ENCODE data around the gene PCCA. TPM values are rescaled to one million over a fixed set of nuclear protein-coding genes. Genes with fewer than 3 reads are reported as not detected.

PCCA gene
- polyA plus RNA-seq, 1 of the 3 experiments (the other 2 are of a cell fraction): 7.3 TPM

GRCh38 chr13:100544866-100545683 is 456.2 kb downstream of the PCCA start:
- H3K27me3 ChIP-seq (ENCODE audit: insufficient read depth): no peaks in the 10 kb centered on the region
- H3K9ac ChIP-seq: no peak overlapping the region
- WGBS (ENCODE audit: low lambda C conversion rate): 91% methylated on average over 12 of the region's 22 CpGs
- H3K4me3 ChIP-seq (ENCODE audit: low read depth in 2 of 2, low read length in 1 of 2): no peak overlapping the region
- H3K9me2 ChIP-seq: no peaks in the 10 kb centered on the region
- no peaks in the 10 kb centered on the region for H3K36me3 ChIP-seq (replicated peaks in 1 of 2; ENCODE audit: control insufficient read depth in 1 of 2, insufficient read depth in 2 of 2, low read length in 1 of 2)
- no peaks in the 10 kb centered on the region for H4K20me1 ChIP-seq (ENCODE audit: insufficient read depth)
- H3K9me3 ChIP-seq: no peaks in the 10 kb centered on the region
- no peak overlapping the region for H3K4me2 ChIP-seq
- H3K27ac ChIP-seq (ENCODE audit: low read depth in 2 of 2, low read length in 1 of 2): no peak overlapping the region
- ChIA-PET POLR2A (no interaction called here), CTCF (interaction anchor here (1.0 kb wide), 1 partner anchor 30 kb away, joined by 3 read pairs; no protein-coding TSS in a partner anchor)
- peaks cover 0 to 25% of the 10 kb centered on the region in 2 experiments; a peak in 2 of 4 replicates for H3K4me1 ChIP-seq (ENCODE audit: control insufficient read depth in 1 of 2, insufficient read depth in 2 of 2, low read depth in 1 of 2, low read length in 1 of 2)
- H3K79me2 ChIP-seq (ENCODE audit: insufficient read depth): no peaks in the 10 kb centered on the region
- no peak overlapping the region for H2AFZ ChIP-seq (ENCODE audit: low read depth)
- no peak for DNase-seq
- H3F3A ChIP-seq (replicated peaks; ENCODE audit: insufficient read depth): no peaks in the 10 kb centered on the region
- TF ChIP-seq USF1 (IDR thresholded peaks at IDR 0.05; ENCODE audit: borderline replicate concordance, low read depth) (no peak), NRF1 (IDR thresholded peaks at IDR 0.05; ENCODE audit: low read depth, low read length) (no peak), CHD2 (IDR thresholded peaks at IDR 0.05; ENCODE audit: low read length, partially characterized antibody) (no peak), TEAD4 (IDR thresholded peaks at IDR 0.05; ENCODE audit: borderline replicate concordance, insufficient read depth) (no peak), IRF3 (IDR thresholded peaks at IDR 0.05; ENCODE audit: low read depth, low read length) (no peak), MXI1 (IDR thresholded peaks at IDR 0.05; ENCODE audit: low read depth, low read length) (no peak), MAX (IDR thresholded peaks at IDR 0.05; ENCODE audit: low read depth) (no peak), FOXM1 (IDR thresholded peaks at IDR 0.05; ENCODE audit: low read depth) (no peak), SMC3 (IDR thresholded peaks at IDR 0.05; ENCODE audit: low read depth, low read length) (no peak), SIN3A (IDR thresholded peaks at IDR 0.05; ENCODE audit: borderline replicate concordance, low read depth, low read length) (no peak)

DNA sequence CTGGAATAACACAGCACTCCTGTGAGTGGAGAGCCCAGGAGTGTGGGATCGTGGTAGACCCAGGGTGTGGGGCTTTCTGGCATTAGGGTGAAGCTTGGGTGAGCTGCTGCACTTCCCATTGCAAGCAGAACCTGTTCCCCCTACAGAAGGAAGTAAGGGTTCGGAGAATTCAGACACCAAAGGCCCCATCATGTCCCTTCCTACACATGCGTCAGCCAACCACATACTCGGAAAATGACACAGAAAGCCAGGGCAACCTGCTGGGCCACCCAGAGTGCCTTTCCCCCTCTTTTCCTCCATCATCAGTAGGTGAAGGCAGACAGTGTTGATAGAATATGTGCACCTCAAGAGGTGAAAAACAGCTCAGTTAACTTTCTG is 456.8 kb downstream of the PCCA start:
- H3K4me2 ChIP-seq: no peak overlapping the region
- H3K9ac ChIP-seq: no peak overlapping the region
- H4K20me1 ChIP-seq (ENCODE audit: insufficient read depth): no peaks in the 10 kb centered on the region
- no peaks in the 10 kb centered on the region for H3K36me3 ChIP-seq (replicated peaks in 1 of 2; ENCODE audit: control insufficient read depth in 1 of 2, insufficient read depth in 2 of 2, low read length in 1 of 2)
- ChIA-PET POLR2A (no interaction called here), CTCF (interaction anchor here (0.6 to 1.0 kb wide), 2 partner anchors 31 to 266 kb away, joined by 3 read pairs; no protein-coding TSS in a partner anchor)
- no peak overlapping the region for H3K4me3 ChIP-seq (ENCODE audit: low read depth in 2 of 2, low read length in 1 of 2)
- H3K4me1 ChIP-seq (ENCODE audit: control insufficient read depth in 1 of 2, insufficient read depth in 2 of 2, low read depth in 1 of 2, low read length in 1 of 2): peaks cover 0 to 25% of the 10 kb centered on the region in 2 experiments; a peak in 2 of 4 replicates
- no peaks in the 10 kb centered on the region for H3K27me3 ChIP-seq (ENCODE audit: insufficient read depth)
- WGBS (ENCODE audit: low lambda C conversion rate): 97% methylated on average over 4 of the region's 4 CpGs
- H2AFZ ChIP-seq (ENCODE audit: low read depth): no peak overlapping the region
- no peaks in the 10 kb centered on the region for H3K9me3 ChIP-seq
- no peaks in the 10 kb centered on the region for H3F3A ChIP-seq (replicated peaks; ENCODE audit: insufficient read depth)
- no peak for DNase-seq
- TF ChIP-seq GABPA (IDR thresholded peaks at IDR 0.05; ENCODE audit: low read depth) (no peak), RCOR1 (IDR thresholded peaks at IDR 0.05; ENCODE audit: low read length) (no peak), RFX5 (IDR thresholded peaks at IDR 0.05; ENCODE audit: low read length) (no peak), MEF2A (IDR thresholded peaks at IDR 0.05; ENCODE audit: borderline replicate concordance, low read depth) (no peak), NFIC (IDR thresholded peaks at IDR 0.05; ENCODE audit: borderline replicate concordance) (no peak), YY1 (IDR thresholded peaks at IDR 0.05; ENCODE audit: low read depth) (no peak), USF1 (IDR thresholded peaks at IDR 0.05; ENCODE audit: borderline replicate concordance, low read depth) (no peak), FOXM1 (IDR thresholded peaks at IDR 0.05; ENCODE audit: low read depth) (no peak), RAD21 (IDR thresholded peaks at IDR 0.05; ENCODE audit: low read length) (no peak), TCF12 (IDR thresholded peaks at IDR 0.05) (no peak)
- H3K27ac ChIP-seq (ENCODE audit: low read depth in 2 of 2, low read length in 1 of 2): no peak overlapping the region
- H3K79me2 ChIP-seq (ENCODE audit: insufficient read depth): no peaks in the 10 kb centered on the region
- H3K9me2 ChIP-seq: no peaks in the 10 kb centered on the region
